HepG2 (cell line): ENCODE data around the gene ELMO2. TPM values are rescaled to one million over a fixed set of nuclear protein-coding genes. Genes with fewer than 3 reads are reported as not detected.

Source experiments
- ARHGAP35 ChIP-seq: sonication (generic); formaldehyde crosslinking; IDR thresholded peaks from 2 replicates; pipeline ENCODE4 v1.9.0; 2022; ENCODE audit warnings: mild to moderate bottlenecking, inconsistent platforms, moderate library complexity, missing genetic modification reagents, borderline replicate concordance
- ATF3 ChIP-seq: sonication (generic); formaldehyde crosslinking; IDR thresholded peaks from 2 replicates; pipeline ENCODE4 v1.4.0; 2020; ENCODE audit warnings: missing genetic modification reagents
- DNMT1 ChIP-seq: sonication (generic); formaldehyde crosslinking; IDR thresholded peaks from 2 replicates; pipeline ENCODE4 v1.5.1; 2020; ENCODE audit warnings: mild to moderate bottlenecking, missing genetic modification reagents
- ELF3 ChIP-seq: IDR thresholded peaks from 2 replicates; pipeline ENCODE4 v1.6.1; 2016; ENCODE audit warnings: missing genetic modification reagents, missing compliant biosample characterization
- FOXP4 ChIP-seq: sonication (generic); formaldehyde crosslinking; IDR thresholded peaks from 2 replicates; pipeline ENCODE4 v1.4.0; 2020; ENCODE audit warnings: missing genetic modification reagents
- IRF9 ChIP-seq: sonication (generic); formaldehyde crosslinking; IDR thresholded peaks from 2 replicates; pipeline ENCODE4 v1.8.0; 2022; ENCODE audit warnings: missing genetic modification reagents, mild to moderate bottlenecking, borderline replicate concordance
- RBFOX2 ChIP-seq: fragments of 200-400 bp; formaldehyde crosslinking; IDR thresholded peaks from 2 replicates; pipeline ENCODE4 v1.6.1; 2017; ENCODE audit warnings: low read depth, mild to moderate bottlenecking, low read length
- SAFB2 ChIP-seq: sonication (generic); formaldehyde crosslinking; IDR thresholded peaks from 2 replicates; pipeline ENCODE4 v1.5.1; 2020; ENCODE audit warnings: missing genetic modification reagents, low read depth, mild to moderate bottlenecking, borderline replicate concordance
- ZKSCAN5 ChIP-seq: sonication (generic); formaldehyde crosslinking; IDR thresholded peaks from 2 replicates; pipeline ENCODE4 v1.5.1; 2020; ENCODE audit warnings: mild to moderate bottlenecking, missing genetic modification reagents
- ZNF136 ChIP-seq: sonication (generic); formaldehyde crosslinking; IDR thresholded peaks from 2 replicates; pipeline ENCODE4 v1.8.1; 2022; ENCODE audit warnings: low read depth, mild to moderate bottlenecking, moderate library complexity, missing genetic modification reagents
- ZNF205 ChIP-seq: IDR thresholded peaks from 2 replicates; pipeline ENCODE4 v1.6.1; 2018; ENCODE audit warnings: missing biosample characterization, missing genetic modification reagents
- ZNF263 ChIP-seq: sonication (generic); formaldehyde crosslinking; IDR thresholded peaks from 2 replicates; pipeline ENCODE4 v1.4.0; 2020; ENCODE audit warnings: missing genetic modification reagents
- ZNF326 ChIP-seq: sonication (generic); formaldehyde crosslinking; IDR thresholded peaks from 2 replicates; pipeline ENCODE4 v1.4.0; 2020; ENCODE audit warnings: missing genetic modification reagents, borderline replicate concordance
- ZNF335 ChIP-seq: sonication (generic); formaldehyde crosslinking; IDR thresholded peaks from 2 replicates; pipeline ENCODE4 v1.4.0; 2020; ENCODE audit warnings: missing genetic modification reagents
- ZNF337 ChIP-seq: sonication (generic); formaldehyde crosslinking; IDR thresholded peaks from 2 replicates; pipeline ENCODE4 v1.5.1; 2020; ENCODE audit warnings: missing genetic modification reagents, low read depth, mild to moderate bottlenecking, borderline replicate concordance
- ZNF383 ChIP-seq: sonication (generic); formaldehyde crosslinking; IDR thresholded peaks from 2 replicates; pipeline ENCODE4 v1.4.0; 2020; ENCODE audit warnings: missing genetic modification reagents, mild to moderate bottlenecking, borderline replicate concordance
- ZNF768 ChIP-seq: sonication (generic); formaldehyde crosslinking; IDR thresholded peaks from 2 replicates; pipeline ENCODE4 v1.4.0; 2020; ENCODE audit warnings: missing genetic modification reagents
- ZNF782 ChIP-seq: sonication (generic); formaldehyde crosslinking; IDR thresholded peaks from 2 replicates; pipeline ENCODE4 v1.4.0; 2020; ENCODE audit warnings: missing genetic modification reagents, mild to moderate bottlenecking, borderline replicate concordance
- ZSCAN29 ChIP-seq: sonication (generic); formaldehyde crosslinking; conservative IDR thresholded peaks from 2 replicates; pipeline ENCODE4 v1.4.0; 2020; ENCODE audit warnings: mild to moderate bottlenecking, missing genetic modification reagents
- polyA plus RNA-seq, 8 experiments: library from polyadenylated mRNA; depleted of rRNA in 3 of 8; stranded (reverse) in 7 of 8; unstranded in 1 of 8; fragments of >200 nt; fragmentation: Illumina TruSeq in 4 of 8; extraction: Trizol in 4 of 8; gene quantifications; 2 replicates each; pipeline versions ENCODE4 v1.2.1 to v1.2.3, GENCODE V29; 2011 to 2016; ENCODE audit warnings: low read depth in 4 of 8, missing spikeins in 1 of 8, mixed read lengths in 1 of 8; ENCODE audit not compliant: insufficient read depth in 1 of 8
- total RNA-seq, 5 experiments: library from RNA; depleted of rRNA; stranded (reverse); fragments of >200 nt; fragmentation: Illumina TruSeq; extraction: Trizol; gene quantifications; 2 replicates each; pipeline ENCODE4 v1.2.3, GENCODE V29; 2016; ENCODE audit warnings: low read depth in 1 of 5
- TF ChIP-seq, protein P1 (sequence below): IDR thresholded peaks from 2 replicates; pipeline ENCODE4 v1.6.1; 2016; ENCODE audit warnings: missing compliant biosample characterization, missing genetic modification reagents, borderline replicate concordance
- TF ChIP-seq, protein P2 (sequence below): sonication (generic); formaldehyde crosslinking; IDR thresholded peaks from 2 replicates; pipeline ENCODE4 v1.5.1; 2020; ENCODE audit warnings: missing genetic modification reagents, mild to moderate bottlenecking, borderline replicate concordance

Gene ELMO2
- total and polyA plus RNA-seq, 2 of the 13 experiments (the other 11 are each of a cell fraction or from before 2014, with no cell fraction given), result 30.6 to 35.7 TPM

GRCh38 chr20:46406986-46407670, 713 bp upstream of the ELMO2 start (continued):
- TF ChIP-seq IRF9 (CRISPR knock-in tag) (no peak), ZNF337 (CRISPR knock-in tag) (peak; percentile 69; the same call in 1 of the 2 replicates), ZNF136 (CRISPR knock-in tag) (no peak), ZNF326 (CRISPR knock-in tag) (no peak), ELF3 (CRISPR knock-in tag) (no peak), ZNF383 (peak; percentile 92; the same call in 1 of the 2 replicates), ZNF768 (peak; percentile 52; the same call in 1 of the 2 replicates), ZSCAN29 (CRISPR knock-in tag) (0 out of 2 replicates have a peak, but pooled peaks have one; percentile 18), ZNF335 (CRISPR knock-in tag) (no peak), DNMT1 (CRISPR knock-in tag) (peak; percentile 64), ZKSCAN5 (CRISPR knock-in tag) (peak; percentile 76), RBFOX2 (no peak), ZNF263 (CRISPR knock-in tag) (peak; percentile 94), SAFB2 (CRISPR knock-in tag) (no peak; the same call in 1 of the 2 replicates), FOXP4 (CRISPR knock-in tag) (no peak), ARHGAP35 (CRISPR knock-in tag) (no peak), ATF3 (no peak), ZNF205 (no peak), ZNF782 (CRISPR knock-in tag) (0 out of 2 replicates have a peak, but pooled peaks have one; percentile 32)
- TF ChIP-seq, protein P1, sequence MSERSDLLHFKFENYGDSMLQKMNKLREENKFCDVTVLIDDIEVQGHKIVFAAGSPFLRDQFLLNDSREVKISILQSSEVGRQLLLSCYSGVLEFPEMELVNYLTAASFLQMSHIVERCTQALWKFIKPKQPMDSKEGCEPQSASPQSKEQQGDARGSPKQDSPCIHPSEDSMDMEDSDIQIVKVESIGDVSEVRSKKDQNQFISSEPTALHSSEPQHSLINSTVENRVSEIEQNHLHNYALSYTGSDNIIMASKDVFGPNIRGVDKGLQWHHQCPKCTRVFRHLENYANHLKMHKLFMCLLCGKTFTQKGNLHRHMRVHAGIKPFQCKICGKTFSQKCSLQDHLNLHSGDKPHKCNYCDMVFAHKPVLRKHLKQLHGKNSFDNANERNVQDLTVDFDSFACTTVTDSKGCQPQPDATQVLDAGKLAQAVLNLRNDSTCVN (CRISPR knock-in tag), result 0 out of 2 replicates have a peak, but pooled peaks have one; percentile 14
- TF ChIP-seq, protein P2, sequence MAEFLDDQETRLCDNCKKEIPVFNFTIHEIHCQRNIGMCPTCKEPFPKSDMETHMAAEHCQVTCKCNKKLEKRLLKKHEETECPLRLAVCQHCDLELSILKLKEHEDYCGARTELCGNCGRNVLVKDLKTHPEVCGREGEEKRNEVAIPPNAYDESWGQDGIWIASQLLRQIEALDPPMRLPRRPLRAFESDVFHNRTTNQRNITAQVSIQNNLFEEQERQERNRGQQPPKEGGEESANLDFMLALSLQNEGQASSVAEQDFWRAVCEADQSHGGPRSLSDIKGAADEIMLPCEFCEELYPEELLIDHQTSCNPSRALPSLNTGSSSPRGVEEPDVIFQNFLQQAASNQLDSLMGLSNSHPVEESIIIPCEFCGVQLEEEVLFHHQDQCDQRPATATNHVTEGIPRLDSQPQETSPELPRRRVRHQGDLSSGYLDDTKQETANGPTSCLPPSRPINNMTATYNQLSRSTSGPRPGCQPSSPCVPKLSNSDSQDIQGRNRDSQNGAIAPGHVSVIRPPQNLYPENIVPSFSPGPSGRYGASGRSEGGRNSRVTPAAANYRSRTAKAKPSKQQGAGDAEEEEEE, result 0 out of 2 replicates have a peak, but pooled peaks have one; percentile 34
